NCI-H526 treated with DMSO at 0.1 percent for 48 hours (cell line): Measurements from ENCODE around the gene AP5S1.
"Not testable (repeated sequence)": the region's sequence is repeated elsewhere in the genome, so short reads cannot be mapped to it uniquely, and the experiment has no call there.

Experiments used
- DNase-seq: peaks from one replicate; lab custom pipeline; 2025; lab: John Stamatoyannopoulos, UW

Gene AP5S1

GRCh38 chr20:3820048-3820900 lies at the start of gene AP5S1:
TSS of gene AP5S1 (plus strand) at chr20:3820547. CDS start at chr20:3822118, 1,571 bp downstream.
- peak; percentile 94 for DNase-seq

- DNase-seq, result no peak
Observed at GRCh38 chr20:3771552-3772058, 48.7 kb upstream of the AP5S1 start.

- no peak for DNase-seq
Observed at GRCh38 chr20:3775457-3776108, 44.8 kb upstream of the AP5S1 start.

- no peak for DNase-seq
Observed at GRCh38 chr20:3777381-3777715, 43.0 kb upstream of the AP5S1 start.

- DNase-seq, result peak; percentile 57
Observed at GRCh38 chr20:3777716-3778629, 42.4 kb upstream of the AP5S1 start.

- DNase-seq, result no peak
Observed at GRCh38 chr20:3778976-3779375, 41.4 kb upstream of the AP5S1 start.

GRCh38 chr20:3781153-3781910 lies 39.0 kb upstream of the AP5S1 start, which contains the start of gene SPEF1:
TSS of gene SPEF1 (minus strand) at chr20:3781448. CDS start at chr20:3781287, 161 bp downstream.
- DNase-seq, result peak; percentile 94

- no peak for DNase-seq
Observed at GRCh38 chr20:3782597-3782996, 37.8 kb upstream of the AP5S1 start.

GRCh38 chr20:3783068-3783489 lies 37.3 kb upstream of the AP5S1 start:
- DNase-seq, result no peak

GRCh38 chr20:3783511-3784195 lies 36.7 kb upstream of the AP5S1 start:
- no peak for DNase-seq

GRCh38 chr20:3784216-3784853 lies 36.0 kb upstream of the AP5S1 start:
- no peak for DNase-seq

- DNase-seq, result no peak
Observed at GRCh38 chr20:3784863-3785239, 35.5 kb upstream of the AP5S1 start.

GRCh38 chr20:3785240-3786125 lies 34.9 kb upstream of the AP5S1 start:
- no peak for DNase-seq

GRCh38 chr20:3786126-3786484 lies 34.2 kb upstream of the AP5S1 start:
- DNase-seq, result no peak

- peak; percentile 85 for DNase-seq
Observed at GRCh38 chr20:3786665-3787323, 33.6 kb upstream of the AP5S1 start, which contains the start of gene CENPB. TSS of gene CENPB (minus strand) at chr20:3786740. CDS start at chr20:3786483, 257 bp downstream.

- no peak for DNase-seq
Observed at GRCh38 chr20:3787324-3788014, 32.9 kb upstream of the AP5S1 start.

- DNase-seq, result no peak
Observed at GRCh38 chr20:3788685-3789155, 31.6 kb upstream of the AP5S1 start.

- not testable (repeated sequence) for DNase-seq
Observed at GRCh38 chr20:3789201-3789600, 31.1 kb upstream of the AP5S1 start.
